ENCODE data around the gene DOCK11.
"Not testable (repeated sequence)": the region's sequence is repeated elsewhere in the genome, so short reads cannot be mapped to it uniquely, and the experiment has no call there.

DOCK11 gene

DNA sequence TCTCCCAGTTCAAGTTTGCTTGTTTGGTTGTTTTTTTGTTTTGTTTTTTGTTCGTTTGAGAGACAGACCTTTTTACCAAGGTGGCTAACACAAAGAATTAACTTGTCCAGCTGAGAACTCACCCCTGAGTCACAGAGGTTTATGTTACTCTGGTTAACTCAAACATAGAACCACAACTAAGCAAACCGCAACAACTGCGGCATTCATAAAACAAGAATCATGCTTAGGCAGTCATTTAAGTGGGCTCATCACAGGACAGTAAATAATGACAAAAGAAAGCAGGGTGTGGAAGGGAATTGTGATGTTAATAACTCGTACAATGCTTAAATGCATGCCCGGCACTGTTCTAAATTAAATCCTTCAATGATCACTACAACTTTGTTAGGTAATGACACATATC is 207.1 kb downstream of the DOCK11 start:
- no peak for DNase-seq

DNA sequence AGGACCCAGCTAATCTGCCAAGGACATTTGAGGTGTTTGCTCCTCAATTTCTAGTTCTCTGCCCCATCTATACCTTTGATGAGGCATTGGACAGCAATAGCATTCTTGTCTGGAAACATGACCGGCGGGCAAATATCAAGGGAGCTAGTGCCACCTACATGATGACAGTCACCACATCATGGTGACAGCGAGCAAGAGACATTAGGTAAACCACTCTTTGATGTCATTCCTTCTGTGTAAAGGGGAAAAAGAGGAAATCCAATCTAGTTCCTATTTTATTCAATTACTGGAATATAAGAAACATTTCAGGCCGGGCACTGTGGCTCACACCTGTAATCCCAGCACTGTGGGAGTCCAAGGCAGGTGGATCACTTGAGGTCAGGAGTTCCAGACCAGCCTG is 211.1 kb downstream of the DOCK11 start:
- no peak for DNase-seq

DNA sequence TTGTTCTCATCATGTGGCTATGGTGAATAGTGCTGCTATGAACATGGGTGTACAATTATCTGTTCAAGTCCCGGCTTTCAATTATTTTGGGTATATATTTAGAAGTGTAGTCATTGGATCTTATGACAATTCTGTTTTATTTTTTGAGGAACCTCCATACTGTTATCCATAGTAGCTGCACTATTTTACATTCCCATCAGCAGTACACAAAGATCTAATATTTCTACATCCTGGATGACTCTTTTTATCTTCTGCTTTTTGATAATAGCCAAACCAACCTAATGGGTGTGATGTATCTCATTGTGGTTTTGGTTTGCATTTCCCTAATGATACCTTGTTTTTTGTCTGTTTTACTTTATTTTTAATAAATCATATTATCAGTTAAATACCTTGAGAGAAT is 218.9 kb downstream of the DOCK11 start:
- DNase-seq, result no peak

DNA sequence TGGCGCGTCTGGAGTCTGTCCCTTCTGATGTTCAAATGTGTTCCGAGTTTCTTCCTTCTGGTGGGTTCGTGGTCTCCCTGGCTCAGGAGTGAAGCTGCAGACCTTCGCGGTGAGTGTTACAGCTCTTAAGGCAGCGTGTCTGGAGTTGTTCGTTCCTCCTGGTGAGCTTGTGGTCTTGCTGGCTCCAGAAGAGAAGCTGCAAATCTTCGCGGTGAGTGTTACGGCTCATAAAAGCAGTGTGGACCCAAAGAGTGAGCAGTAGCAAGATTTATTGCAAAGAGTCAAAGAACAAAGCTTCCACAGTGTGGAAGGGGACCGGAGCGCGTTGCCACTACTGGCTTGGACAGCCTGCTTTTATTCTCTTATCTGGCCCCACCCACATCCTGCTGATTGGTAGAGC is 220.3 kb downstream of the DOCK11 start:
- not testable (repeated sequence) for DNase-seq

DNA sequence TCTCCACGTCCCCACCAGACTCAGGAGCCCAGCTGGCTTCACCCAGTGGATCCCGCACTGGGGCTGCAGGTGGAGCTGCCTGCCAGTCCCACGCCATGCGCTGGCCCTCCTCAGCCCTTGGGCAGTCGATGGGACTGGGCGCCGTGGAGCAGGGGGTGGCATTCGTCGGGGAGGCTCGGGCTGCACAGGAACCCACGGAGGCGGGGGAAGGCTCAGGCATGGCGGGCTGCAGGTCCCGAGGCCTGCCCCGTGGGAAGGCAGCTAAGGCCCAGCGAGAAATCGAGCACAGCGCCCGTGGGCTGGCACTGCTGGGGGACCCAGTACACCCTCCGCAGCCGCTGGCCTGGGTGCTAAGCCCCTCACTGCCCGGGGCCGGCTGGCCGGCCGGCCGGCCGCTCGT is 221.2 kb downstream of the DOCK11 start:
- not testable (repeated sequence) for DNase-seq

DNA sequence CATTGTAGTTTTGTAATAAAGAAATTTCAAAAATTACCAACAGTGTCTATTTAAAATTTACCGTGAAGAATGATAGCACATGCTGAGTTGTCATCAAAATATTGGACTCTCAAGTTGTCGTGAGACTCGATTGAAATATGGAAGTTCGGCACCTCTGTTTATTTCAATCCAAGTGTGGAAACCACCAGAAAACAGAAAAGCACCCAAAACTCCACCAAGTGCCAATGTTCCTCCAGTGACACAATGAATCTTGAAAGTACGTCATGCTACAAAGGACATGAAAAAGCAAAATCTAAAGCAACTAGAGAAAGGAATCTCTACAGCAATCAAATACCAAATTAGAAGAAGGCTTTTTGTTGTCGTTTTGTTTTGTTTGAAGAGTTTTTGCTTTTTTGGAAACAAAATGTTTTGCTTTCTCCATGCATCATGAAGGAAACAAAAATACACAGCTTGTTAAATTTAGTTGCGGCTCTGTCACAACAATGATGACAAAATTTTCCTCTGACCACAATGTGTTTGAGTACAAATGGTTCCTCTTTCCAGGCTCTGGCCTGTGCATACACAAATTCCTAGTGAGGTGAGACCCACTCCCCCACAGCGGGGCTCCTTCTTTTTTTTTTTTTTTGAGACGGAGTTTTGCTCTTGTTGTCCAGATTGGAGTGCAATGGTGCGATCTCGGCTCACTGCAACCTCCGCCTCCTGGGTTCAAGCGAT is 222.2 kb downstream of the DOCK11 start:
- no peak for DNase-seq

DNA sequence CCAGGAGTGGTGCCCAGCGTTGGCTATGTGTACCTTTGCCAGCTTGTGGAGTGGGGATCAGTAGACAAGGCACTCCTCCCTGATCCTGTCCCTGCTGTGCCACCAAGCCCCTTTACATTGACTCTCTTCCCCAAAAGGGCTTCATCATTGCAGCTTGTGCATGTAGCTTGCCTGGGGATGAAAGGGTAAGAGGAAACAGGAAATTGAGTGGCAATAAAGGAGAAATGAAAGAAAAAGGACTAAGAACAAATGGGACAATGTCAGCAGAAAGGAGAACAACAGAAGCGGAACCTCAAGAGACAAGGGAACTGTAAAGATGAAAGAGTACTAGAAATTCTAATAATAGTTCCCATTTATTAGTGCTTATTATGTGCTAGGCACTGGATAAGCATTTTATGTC is 223.1 kb downstream of the DOCK11 start:
- DNase-seq, result no peak

DNA sequence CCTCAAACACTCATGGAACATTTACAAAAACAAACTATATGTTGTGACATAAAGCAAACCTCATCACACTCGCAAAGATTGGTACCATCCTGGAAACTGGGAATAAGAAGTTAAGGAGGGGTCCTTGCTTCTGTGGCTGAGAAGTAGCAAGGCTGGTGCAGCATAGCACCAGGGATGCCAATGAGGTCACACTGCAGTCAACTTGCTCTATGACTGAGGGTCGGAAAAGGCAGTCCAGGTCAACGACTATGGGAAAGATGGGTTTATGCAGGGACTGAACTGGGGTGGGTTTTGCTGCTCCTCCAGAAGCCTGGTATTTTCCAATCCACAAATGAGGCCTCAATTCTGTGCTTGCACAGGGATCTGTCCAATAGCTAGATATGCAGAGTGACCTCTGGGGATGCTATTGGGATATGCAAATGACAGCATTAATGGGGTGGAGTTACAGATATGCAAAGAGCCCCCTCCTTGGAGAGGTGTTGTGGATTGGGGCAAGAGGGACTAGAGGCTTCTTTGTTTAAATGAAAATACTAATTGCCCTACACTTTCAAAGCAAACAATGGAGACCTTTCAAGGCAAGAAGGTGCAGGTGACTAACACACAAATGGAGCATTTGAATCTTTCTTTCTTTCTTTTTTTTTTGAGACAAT is 224.6 kb downstream of the DOCK11 start:
- no peak for DNase-seq

DNA sequence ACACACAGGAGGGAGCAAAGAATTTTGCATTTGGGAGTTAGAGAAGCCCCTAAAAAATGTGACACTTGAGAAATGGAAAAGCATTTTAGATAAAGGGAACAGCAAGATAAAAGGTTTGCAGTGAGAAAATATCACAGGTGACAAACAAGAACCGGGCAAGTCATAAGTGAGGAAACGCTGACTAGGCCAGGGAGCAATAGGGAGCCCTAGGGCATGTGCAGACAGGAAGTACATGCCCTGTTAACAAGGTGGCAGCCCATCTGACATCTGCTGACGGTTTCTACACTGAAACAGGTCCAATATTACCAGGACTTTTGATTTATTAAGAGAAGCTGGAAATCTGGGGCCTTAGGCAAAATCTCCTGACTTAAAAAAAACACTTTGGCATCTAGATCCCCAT is 227.8 kb downstream of the DOCK11 start:
- no peak for DNase-seq

DNA sequence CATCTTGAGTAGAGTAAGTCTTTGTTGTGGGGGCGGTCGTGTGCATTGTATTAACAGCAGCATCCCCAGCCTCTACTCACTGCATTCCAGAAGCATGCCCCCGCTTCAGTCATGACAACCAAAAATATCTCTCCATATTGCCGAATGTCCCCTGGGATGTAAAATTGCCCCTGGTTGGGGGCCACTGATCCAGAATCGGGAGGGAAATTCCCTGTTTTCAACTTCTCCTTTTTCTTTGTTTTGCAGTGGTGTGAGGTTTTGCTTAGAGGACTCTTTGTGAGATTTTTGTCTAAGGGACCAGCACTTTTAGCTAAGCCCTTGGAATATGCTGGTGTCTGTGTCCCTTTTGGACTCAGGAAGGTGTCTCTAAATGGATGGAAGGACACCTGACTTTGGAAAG is 228.8 kb downstream of the DOCK11 start:
- DNase-seq, result no peak

DNA sequence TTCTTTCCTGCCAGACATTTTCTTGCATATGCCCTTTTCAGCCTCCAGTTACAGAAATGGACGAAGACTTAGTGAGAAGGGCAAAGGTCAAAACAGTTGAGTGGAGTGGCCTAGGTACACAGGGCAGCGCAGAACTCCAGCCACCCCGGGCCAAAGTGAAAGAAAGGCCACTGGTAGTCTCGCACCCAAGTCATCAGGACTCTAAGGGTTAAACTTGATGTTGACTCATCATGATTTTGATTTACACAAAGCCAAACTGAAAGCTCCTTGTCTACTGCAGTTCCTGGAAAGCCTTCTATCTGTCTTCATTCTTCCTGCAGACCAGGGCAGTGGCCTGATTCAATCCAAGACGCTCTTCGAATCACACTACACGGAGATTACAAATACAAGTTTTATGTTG is 229.2 kb downstream of the DOCK11 start:
- DNase-seq, result no peak

DNA sequence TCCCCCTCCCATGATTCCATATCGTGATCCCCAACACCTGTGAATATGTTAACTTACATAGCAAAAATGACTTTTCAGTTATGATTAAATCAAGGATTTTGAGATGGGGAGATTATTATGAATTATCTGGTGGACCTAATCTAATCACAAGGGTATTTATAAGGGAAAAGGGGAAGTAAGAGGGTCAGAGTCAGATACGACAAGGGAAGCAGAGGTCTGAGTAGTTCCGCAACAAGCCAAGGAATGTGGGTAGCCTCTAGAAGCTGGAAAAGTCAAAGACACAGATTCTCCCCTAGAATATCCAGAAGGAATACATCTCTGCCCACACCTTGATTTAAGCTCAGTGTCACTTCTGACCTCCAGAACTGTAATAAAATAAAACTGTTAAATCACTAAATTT is 230.8 kb downstream of the DOCK11 start:
- DNase-seq, result no peak

DNA sequence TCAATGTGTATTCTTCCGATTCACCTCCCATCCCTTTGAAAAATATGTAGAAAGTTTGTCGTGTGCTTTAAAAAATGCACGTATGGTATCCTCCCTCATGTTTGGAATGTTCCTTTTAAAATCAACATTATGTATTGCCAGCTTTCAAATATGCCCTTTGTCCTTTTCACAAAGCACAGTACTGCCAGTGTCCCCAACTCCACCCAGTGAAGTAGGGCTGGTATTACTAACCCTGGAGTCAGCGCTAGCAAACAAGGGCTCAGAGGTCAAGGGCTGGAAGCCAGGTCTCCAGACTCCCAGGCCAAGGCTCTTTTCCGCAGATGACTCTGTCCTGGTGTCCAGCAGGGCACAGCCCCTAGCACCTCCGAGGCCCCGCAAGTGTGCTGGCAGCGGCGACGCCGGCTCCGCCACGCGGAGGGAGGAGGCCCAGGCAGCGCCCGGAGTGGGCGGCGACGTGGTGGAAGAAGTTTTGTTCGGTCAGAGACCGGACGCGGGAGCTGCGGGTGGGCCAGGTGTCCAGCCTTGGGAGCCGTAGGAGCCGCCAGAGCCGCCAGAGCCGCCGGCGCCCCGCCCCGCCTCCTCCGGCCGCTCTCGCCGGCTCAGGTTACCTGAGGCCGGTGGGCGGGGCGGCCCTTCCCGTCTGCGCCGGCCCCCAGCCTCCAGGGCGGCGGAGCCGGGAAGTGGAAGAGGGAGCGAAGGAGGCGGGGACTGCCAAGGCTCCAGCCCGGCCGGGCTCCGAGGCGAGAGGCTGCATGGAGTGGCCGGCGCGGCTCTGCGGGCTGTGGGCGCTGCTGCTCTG is 231.5 kb downstream of the DOCK11 start, which contains the start of gene IL13RA1:
IL13RA1 (plus strand) TSS at position 720 of the 799 bp plus-strand sequence; CDS start at position 753, 33 bp downstream.
- DNase-seq, result no peak

DNA sequence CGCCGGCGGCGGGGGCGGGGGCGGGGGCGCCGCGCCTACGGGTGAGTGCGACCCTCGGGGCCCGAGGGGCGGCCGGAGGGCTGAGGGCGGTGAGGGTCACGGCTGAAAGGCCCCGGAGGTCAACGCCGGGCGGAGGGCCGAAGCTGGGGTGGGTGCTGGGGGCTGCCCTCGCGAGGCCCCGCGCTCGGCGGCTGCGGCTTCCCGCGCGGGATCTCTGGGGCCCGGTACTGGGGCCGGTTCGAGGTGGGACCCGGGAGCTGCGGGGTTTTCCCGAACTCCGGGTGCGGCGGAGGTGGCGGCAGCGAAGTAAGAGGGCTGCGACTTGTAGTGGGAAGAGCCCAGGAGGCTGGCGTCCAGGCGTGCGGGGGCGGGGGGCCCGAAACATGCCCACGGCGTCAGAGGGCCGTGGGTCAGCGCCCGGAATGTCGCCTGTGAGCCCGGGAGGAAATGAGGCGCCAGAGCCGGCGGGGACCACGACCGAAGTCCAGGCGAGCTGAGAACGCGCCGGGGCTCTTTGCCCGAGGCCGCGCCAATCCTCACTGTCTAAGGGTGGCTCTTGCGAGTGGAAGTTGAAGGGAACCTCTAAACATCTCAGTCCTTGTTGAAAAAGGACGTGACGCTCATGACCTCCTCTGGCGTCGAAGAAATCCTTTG is 232.2 kb downstream of the DOCK11 start:
- no peak for DNase-seq

DNA sequence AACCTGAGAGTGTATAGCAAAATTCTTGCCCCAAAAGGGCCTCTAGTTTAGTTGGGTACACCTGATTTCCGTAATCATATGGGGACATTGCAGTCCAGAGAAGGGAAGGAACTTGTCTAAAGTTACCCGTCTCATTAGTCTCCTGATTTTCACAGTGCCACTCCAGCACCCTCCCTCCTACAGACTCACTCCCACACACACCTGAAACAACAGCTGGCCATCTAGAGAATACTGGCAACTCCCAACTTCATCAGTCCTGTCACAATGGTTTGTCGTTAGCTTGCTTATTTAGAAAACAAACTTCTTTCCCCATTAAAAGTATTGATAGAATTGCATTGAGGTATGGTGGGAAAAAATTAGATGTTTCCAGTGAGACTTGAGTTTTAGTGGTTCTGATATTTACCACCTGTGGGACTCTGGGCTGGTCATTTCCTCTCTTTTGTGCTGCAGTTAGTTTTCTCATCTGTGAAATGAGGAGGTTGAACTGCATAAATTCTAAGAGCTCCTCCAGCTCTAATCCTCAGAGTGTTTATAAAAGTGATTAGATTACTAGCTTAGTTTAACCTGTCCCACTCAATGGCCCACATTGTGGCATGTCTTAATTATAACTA is 233.5 kb downstream of the DOCK11 start:
- DNase-seq, result no peak

DNA sequence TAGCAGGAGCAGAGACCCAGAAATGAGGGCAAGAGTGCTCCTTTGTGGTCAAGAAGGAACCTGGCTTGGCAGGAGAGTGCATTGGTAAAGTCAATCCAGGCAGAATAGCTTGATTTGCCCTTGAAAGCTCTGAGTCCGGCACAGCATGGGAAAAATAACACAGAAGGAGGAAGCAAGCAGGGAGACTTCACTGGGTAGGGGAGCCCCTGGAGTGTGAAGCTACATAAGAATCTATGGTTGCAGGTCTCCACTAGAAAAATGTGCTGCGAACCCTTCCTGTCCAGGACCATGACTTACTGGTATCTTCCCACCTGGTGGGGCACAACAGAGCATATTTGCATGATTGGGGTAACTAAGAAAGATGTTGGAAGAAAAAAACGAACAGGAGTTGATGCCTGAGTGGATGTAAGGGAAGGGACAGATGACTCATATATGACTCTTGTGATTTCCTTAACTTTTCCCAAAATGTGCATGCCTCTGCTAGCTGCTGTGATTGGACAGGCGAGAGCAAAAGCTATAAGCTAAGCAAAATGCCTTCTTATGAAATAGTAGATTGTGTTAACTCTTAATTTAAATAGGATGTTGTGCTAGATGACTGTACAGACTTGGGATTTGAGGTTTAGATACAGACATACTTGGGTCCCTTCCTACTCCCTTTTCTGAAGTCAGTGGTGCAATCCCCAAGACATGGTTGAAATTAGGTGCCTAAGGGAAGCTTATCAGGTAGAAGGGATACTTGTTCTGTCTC is 235.1 kb downstream of the DOCK11 start:
- no peak for DNase-seq

DNA sequence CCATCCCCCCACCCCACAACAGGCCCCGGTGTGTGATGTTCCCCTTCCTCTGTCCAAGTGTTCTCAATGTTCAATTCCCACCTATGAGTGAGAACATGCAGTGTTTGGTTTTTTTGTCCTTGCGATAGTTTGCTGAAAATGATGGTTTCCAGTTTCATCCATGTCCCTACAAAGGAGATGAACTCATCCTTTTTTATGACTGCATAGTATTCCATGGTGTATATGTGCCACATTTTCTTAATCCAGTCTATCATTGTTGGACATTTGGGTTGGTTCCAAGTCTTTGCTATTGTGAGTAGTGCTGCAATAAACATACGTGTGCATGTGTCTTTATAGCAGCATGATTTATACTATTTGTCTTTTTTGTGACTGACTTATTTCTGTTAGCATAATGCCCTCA is 236.9 kb downstream of the DOCK11 start:
- DNase-seq, result not testable (repeated sequence)

DNA sequence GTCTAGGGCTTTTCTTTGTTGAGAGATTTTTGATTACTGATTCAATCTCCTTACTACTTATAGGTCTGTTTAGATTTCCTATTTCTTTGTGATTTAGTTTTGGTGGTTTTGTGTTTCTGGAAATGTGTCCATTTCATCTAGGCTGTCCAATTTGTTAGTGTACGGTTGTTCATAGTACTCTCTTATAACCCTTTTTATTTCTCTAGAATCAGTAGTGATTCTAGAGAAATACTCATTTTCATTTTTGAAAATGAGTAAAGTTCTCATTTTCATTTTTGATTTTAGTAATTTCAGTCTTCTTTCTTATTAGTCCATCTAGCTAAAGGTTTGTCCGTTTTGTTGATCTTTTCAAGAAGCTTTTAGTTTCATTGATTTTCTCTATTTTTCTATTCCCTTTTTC is 239.3 kb downstream of the DOCK11 start:
- peak in 1 of 5 experiments; percentile 46 for DNase-seq

Data from T-helper 2 cell (primary cell).